Fibroblast of skin of abdomen (primary cell): ENCODE results near the gene SMCR8.
"Not testable (repeated sequence)": the region's sequence is repeated elsewhere in the genome, so short reads cannot be mapped to it uniquely, and the experiment has no call there.

Source experiments
- DNase-seq: peaks from one replicate; pipeline ENCODE4 v3.0.0-alpha.2; 2013

Gene SMCR8

DNA sequence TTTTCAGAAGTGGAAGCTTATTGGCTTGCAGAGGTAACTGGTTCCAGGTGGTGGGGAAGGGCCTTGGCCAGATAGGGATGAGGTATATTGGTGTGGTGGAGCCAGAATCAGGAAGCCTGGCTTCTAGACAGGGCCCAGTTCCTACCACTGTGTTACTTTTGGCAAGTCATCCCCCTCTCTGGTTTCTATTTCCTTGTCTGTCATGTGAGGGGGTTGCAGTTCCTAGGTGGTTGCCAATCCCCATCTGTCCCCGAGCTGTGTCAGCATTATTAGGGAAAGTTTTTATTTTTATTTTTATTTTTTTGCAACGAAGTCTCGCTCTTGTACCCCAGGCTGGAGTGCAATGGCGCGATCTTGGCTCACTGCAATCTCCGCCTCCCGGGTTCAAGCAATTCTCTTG lies 3.0 kb downstream of the SMCR8 start:
- DNase-seq: no peak

DNA sequence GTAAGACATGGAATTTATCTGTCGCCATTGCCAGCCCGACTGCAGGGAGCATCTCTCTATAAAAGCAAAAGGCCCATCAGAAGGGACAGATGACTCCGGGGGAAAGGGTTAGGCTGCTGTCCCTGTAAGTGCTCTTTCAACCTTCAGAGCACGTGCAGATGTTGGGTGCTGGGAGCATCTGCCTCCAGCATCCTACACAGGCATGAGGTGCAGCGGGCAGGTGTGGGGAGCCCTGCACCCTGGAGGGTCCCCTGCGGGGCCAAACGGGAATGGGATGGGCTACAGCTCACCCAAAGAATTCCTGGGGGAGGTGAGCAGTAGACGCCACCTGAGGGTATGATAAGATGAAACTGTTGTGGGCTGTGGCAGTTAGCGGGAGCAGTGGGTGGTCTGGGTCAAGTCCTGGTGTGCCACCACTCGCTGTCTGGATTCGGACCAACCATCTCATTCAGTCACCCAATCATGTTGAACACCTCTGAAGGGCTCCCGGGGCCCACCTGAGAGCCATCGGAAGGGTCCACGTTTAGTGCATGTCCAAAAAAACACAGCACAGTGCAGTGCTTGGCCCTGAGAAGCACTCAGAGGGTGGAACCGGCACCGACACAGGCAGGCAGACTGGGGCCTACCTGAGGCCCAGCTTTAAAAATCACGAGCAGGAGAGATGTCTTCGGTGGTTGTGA lies 3.8 kb downstream of the SMCR8 start:
- DNase-seq: no peak

DNA sequence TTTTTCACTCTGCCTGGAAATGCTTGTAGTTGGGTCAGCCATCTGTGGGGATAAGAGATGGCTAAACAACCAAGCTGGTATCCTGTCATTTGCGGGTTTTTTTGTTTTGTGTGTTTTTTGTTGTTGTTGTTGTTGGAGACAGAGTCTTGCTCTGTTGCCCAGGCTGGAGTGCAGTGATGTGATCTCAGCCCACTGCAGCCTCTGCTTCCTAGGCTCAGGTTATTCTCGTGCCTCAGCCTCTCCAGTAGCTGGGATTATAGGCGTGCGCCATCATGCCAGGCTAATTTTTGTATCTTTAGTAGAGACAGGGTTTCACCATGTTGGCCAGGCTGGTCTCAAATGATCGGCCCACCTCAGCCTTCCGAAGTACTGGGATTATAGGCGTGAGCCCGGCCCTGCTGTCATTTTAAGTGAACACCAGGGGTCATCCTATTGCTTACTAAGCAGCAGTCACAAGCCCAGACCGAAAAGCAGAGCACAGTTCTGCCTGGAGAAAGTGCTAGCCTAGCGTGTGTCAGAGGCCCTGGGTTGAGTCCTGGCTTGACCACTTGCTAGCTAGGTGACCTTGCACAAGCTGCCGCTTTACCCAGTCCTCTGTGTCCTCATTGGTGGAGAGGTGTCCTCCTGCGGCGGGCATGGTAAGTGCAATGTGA lies 4.6 kb downstream of the SMCR8 start:
- peak; percentile 56 for DNase-seq

DNA sequence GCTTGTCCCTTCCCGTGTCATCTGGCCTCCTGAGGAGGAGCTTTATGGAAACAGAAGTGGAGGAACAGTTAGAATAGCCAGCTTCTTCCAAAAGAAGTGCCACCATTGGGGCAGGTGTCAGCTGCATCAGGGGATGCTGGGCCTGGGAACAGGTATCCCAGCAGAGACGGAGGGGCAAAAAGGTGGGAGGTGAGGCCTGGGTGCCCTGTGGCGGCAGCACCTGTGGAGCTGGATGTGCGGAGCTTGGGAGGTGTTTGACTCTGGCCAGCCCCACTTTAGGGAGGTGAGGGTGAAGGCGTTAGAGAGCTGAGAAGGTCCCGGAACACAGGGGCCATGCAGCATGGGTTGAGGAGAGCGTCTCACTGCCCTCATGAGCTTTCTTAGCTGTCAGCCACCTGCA lies 5.2 kb downstream of the SMCR8 start:
- no peak for DNase-seq

DNA sequence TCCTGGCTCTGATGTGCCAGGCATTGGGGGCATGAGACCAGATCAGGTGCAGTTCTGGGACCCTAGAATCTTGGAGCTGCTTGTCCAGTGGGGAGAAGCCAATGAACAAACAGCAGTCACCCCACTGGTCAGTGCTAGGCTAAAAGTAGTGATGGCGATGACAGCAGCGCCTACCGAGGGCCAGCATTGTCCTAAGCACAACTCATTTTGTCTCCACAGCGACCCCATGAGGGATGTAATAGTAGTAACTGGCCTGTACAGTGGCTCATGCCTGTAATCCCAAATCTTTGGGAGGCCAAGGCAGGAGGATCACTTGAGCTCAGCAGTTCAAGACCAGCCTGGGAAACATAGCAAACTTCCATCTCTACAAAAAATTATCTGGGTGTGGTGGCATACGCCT lies 6.2 kb downstream of the SMCR8 start:
- no peak for DNase-seq

DNA sequence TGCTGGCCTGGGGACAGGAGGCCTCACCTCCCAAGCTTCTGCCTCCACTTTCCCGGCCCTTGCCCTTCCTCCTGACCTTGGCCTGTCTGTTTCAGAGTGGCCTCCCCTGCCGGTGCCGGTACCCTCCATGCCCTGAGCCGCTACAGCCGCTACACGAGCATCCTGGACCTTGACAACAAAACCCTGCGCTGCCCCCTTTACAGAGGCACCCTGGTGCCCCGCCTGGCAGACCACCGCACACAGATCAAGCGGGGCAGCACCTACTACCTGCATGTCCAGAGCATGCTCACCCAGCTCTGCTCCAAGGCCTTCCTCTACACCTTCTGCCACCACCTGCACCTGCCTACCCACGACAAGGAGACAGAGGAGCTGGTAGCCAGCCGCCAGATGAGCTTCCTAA lies 7.4 kb downstream of the SMCR8 start:
- no peak for DNase-seq

DNA sequence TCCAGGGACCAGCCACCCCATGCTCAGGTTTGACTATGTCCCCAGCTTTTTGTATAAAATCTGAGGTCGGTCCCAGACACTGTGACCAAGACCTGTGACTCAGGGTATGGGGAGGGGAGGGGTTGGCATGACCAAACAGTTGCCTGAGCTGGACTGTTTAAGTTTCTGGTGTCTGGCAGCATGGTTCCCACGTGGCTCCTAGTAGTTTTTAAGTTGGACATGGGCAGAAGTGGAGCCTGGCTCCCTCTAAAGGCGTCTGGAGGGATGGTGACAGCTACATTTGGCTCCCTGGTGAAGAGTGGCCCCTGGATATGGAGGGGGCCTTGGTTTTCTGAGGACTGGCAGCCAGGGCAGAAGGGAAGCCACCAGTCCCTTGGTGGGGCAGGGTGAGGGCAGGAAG lies 7.9 kb downstream of the SMCR8 start:
- no peak for DNase-seq

DNA sequence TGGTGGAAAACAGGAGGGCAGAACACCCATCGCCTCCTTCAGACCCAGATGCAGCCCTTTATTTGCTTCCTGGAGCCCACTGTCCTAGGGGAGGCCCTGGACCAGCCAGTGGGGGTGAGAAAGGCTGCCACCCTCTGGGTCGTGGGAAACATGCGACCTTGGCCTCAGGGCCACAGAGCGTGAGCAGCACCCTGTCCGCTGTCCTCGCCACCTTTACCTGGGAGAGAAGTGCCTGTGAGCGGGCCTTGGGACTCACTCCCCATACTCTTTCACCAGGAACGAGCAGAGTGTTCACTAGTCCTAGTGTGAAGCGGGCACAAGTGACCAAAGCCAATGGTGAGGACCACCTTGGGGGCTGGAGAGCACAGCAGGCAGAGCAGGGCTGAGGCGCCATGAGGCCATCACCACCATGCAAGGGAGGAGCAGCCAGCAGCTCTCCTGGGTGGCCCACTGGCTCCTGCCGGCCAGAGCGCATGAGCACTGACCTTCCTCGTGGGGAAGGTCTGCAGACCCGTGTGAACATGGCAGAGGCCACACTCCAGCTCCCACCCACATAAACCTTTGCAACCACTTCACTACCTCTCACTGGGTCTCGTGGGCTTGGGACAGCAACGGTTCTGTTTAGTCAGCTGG lies 8.5 kb downstream of the SMCR8 start:
- no peak for DNase-seq

DNA sequence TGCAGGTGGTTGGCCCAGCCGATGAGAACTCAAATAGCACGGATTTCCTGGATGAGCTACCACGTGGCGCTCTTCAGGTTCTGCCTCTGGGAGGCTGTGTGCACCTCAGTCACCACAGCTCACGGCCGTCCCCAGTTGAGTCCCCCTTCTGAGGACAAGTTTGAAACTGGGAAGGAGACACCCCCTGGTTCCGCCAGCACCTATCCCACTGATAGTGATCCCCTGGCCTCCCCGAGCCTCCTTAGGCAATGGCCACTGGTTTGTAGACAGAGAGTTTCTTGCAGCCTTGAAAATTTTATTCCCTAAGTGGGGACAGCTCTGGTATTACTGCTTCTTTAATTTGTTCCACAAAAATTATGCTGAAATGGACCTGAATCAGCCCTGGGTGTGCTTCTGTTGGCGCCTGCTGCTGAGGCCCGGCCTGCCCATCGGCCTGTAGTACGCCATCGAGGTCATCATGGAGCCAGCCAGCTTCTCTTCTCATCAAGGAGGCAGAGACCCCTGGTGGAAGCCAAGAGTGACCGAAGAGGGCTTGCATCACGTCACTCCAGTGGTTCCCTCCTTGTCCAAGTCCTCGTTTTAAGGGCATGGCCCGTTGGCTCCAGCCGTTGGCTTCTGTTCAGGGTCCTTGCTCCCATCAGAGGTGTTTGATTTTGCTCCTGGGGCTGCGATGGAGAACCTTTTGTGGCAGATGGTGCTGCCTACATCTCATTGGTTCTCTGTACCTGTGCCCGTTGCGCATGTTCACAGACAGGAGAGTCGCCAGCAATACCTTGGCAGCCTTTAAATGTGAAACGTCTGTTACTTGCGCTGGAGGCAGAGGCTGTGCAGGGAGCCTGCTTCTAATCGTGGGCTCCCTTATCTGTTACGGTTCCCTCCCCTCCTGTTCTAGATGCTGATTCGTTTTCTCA lies 9.3 kb downstream of the SMCR8 start:
- DNase-seq: no peak

DNA sequence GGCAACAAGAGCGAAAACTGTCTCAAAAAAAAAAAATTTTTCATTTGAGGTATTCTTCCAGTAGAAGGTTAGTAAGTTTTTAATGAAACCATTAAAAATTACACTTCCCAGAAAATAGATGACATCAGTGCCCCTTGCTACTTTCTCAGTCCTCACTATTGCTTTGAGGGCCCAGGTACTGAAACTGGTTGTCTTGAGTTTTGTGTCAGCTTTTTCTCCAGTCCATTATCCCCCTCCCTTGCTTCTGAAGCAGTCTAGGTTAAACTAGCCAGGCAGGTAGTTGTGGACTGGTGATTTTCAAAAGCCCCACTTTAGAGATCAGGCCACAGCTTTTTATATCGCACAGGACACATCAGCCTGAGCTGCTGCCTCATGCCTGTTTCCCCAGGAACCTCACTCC lies 10.9 kb downstream of the SMCR8 start:
- no peak for DNase-seq

DNA sequence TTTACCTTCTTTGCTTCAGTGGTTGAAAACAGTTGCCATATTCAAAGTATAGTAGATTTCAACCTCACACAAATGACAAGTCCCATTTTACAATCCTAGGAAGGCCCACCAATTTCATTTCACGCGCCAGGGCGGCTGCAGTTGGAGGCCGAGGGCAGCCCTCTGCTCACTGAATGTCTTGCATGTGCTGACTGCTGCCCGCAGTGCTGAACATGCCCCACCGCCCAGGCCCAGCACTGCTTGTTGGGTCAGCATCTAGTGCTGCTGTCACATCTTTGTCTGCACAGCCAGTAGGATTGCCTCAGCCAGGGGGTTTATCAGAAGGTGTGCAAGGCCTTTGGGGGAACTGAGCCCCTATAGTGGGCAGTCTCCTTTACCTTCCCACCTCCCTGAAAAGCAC lies 11.5 kb downstream of the SMCR8 start:
- no peak for DNase-seq

DNA sequence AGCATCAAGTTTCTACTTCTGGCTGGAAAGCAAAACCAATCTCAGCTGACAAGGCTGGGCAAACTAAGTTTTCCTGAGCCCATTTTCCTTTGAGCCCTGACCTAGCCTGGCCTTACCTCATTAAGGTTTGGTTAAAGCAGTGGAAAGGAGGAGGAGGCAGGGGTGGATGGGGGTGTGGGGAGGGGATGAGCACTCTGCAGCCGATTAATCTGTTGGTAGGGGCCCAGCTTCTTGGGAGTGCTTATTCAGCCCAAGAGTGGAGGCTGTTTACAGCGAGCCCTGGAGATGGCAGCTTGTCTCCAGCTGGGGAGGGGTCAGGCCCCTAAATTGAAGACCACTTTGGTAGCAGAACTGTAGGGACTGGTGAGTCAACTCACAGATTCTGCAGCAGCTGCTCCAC lies 12.0 kb downstream of the SMCR8 start:
- DNase-seq: no peak

DNA sequence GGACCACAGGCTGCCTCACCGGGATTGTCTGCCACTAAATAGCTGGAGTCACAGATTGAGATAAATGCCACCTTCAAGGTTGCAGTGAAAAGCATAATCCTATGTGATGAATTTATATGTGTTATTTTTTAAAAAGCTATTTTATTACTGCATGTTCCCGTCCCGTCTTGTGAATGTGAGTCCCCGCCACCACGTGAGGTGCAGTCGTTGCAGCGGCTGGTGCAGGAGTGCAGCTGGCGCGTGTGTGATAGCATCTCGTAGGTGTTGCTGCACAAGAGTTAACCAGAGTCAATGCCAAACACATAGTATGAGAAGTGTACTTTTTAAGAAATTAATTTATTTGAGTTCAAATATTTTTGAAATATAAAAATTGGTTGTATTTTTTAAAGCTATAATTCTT lies 12.5 kb downstream of the SMCR8 start:
- DNase-seq: no peak

DNA sequence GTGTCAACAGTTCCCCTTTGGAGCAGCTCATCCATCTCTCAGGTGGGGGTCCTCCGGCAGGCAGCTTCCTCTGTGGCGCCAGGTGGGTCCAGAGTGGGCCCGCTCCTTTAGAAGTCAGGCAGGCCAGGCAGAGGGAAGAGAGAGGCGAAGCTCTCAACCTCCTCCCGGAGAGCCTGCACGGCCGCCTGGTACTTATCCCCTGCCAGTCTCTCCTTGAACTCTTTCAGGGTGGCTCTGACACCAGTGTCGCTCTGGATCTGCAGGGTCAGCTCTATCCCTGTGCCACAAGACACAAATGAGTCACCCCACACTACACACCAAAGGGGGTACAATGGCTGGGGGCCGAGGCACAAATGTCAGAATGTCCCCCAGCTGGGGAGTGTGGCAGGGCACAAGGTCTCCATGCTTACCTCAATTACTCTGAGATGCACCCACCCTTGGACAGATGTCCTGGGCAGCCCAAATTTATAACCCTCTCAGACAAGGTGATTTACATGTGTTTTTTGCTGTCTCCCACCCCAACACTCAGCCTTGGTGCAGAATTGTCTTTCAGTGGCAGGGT lies 13.6 kb downstream of the SMCR8 start:
- no peak for DNase-seq

DNA sequence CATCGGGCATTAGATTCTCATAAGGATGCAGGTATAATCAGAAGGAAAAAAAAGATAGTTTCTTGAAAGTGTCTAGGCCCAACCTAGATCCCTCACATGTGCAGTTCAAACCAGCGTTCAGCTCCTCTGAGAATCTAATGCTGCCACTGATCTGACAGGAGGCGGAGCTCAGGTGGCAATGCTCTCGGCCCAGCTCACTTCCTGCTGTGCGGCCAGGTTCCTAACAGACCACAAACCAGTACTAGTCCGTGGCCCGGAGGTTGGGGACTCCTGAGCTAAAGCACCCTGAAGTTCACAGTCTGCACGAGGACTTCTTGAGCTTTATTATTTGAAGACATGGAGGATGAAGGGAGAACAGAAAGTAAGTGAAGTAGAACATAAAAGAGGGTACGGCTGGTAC lies 16.8 kb downstream of the SMCR8 start:
- DNase-seq: no peak

DNA sequence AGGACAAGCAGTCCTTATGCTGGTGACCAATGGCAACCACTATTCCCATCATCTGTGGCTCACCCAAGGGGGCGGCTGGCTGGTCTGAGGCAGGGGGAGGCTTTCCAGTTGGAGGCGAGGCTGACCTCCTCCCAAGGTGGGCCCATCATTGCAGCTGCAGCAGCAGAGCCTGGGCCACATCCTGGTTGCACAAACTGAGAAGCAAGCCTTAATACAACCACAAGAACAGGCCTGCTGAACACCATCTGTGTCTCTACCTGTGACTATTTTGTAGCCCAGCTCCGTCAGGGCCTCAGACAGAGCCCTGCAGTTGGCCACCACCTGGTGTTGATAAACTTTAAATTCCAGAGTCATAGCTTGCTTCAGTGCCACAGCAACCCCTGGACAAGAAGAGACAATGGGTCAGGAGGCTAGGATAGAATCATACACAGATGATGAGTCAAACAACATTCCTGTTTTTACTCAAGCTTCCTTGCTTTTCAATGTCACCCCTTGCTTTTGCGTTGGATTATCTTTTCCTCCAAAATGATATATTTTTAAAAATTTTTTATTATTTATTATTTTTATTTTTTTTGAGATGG lies 17.9 kb downstream of the SMCR8 start:
- no peak for DNase-seq

DNA sequence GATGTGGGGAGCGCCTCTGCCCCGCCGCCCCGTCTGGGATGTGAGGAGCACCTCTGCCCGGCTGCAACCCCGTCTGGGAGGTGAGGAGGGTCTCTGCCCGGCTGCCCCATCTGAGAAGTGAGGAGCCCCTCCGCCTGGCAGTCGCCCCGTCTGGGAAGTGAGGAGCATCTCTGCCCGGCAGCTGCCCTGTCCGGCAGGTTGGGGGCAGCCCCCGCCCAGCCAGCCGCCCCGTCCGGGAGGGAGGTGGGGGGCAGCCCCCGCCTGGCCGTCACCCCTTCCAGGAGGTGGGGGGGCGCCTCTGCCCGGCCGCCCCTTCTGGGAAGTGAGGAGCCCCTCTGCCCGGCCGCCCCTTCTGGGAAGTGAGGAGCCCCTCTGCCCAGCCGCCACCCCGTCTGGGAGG lies 23.1 kb downstream of the SMCR8 start:
- DNase-seq: not testable (repeated sequence)

DNA sequence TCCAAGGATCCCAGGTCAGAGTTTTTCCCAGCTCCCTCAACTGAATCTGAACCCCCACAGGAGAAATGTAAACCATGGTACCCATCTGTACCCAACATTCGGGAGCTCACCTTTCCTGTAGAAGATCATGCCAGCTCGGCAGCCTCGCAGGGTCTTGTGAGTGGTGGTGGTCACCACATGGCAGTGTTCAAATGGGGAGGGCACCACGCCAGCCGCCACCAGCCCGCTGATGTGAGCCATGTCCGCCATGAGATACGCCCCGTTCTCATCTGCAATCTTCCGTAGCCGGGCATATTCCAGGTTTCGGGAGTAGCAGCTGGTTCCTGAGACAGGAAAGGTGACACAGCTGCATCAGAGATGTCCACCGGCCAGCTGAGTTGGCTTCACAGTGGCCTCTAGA lies 24.8 kb downstream of the SMCR8 start:
- DNase-seq: no peak

DNA sequence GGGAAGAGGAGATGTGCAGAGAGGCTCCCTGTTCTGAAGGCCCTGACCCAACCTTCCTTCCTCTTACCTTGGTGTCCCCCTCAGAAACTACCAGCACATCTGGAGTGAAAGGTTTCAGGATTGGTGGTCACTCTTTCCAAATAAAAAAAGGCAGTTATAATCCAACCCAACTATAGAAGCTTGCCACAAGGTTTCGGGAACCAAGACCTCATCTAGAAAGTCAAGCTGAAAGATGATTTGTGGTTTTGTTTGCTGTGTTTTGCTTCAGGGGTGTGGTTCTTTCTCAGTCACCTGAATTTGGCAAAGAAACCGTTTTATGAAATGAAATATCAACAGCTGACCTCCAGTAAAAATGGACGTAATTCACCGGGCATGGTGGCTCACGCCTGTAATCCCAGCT lies 28.9 kb downstream of the SMCR8 start:
- DNase-seq: no peak

DNA sequence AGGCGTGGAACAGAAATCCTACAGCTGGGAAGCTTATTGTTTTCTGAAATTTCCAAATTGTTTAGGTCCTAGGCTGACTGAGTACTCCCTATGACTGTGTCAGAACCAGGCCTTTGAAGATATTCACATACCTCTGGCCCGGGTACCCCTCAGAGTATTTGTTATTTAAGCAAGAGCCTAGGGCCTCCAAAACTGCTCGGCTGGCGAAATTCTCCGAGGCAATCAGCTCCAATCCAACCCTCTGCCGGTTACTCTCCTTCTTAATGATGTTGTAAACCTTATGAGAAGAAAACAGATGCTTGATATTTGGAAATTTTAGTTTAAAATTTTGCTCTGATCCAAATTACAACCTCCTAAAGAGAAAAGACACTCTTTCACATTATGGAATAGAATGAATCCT lies 38.4 kb downstream of the SMCR8 start:
- DNase-seq: no peak

DNA sequence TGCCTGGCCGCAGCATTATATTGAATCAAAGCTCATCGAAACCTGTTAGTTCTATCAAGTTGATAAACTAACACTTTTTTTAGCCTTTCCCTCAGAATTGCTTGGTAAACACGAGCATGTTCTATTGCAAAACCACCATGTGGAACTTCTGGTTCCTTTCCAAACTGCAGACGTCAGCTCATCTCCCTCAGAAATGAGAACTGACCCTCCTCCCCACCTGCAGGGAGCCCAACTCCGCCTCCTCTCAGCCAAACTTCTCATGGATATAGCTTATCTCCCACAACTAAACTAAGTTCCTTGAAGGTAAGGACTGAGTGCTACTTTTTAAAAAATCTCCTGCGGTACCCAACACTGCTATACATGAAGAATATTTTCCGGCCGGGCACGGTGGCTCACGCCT lies 41.5 kb downstream of the SMCR8 start:
- DNase-seq: peak; percentile 10

DNA sequence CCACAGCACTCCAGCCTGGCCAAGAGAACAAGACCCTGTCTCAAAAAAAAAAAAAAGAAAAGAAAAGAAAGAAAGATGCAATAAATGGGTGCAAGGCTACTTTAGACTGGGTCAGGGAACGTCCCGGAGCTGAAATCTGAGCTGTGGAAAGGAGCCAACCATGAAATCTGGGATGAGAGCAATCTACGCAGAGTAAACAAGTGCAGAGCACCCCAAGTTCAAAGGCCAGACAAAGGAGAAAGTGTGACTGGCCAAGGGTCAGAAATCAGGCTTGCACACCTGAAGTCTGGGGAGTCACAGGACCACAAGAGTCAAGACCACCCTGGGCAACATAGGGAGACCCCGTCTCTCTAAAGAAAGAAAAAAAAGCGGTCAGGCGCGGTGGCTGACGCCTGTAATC lies 45.4 kb downstream of the SMCR8 start:
- DNase-seq: no peak
